Measurements from ENCODE around the gene GUCA2A. TPM values are rescaled to one million over a fixed set of nuclear protein-coding genes. Genes with fewer than 3 reads are reported as not detected.

The GUCA2A gene
- total RNA-seq, 2 experiments from 2014 or later: not detected

DNA sequence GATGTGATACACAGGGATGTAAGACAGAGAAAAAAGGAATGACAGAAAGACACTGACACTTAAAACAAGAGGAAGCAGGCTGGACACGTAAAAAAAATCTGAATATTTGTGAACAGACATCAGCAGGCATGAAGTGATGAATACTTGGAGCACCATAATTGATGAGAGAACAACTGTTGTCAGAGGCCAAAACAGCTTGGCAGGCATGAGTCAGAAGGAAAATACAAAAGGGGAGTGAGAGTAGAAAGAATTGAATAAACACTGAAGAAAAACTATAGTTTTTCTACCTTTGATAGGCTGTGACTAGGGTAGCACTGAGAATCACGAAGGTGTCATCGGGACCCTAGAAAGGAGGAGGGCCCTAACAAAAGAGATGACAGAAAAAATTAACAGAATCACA lies 21.6 kb upstream of the GUCA2A start:
- Mint-ChIP-seq H3K4me3 (no peak overlapping the region), H3K9me3 (ENCODE audit: low read depth) (no peaks in the 10 kb centered on the region), H3K27ac (peak overlapping the region; percentile 22), H3K36me3 (peaks cover 35% of the 10 kb centered on the region), H3K4me1 (peaks cover 6% of the 10 kb centered on the region), H3K27me3 (no peaks in the 10 kb centered on the region)
- CTCF ChIA-PET: interaction anchor here (0.8 kb wide), 1 partner anchor 13 kb away, joined by 3 read pairs; no protein-coding TSS in a partner anchor
- DNase-seq: no peak
- no peak for ATAC-seq

- H3K36me3 Mint-ChIP-seq: peaks cover 31% of the 10 kb centered on the region
- H3K4me1 Mint-ChIP-seq: peaks cover 5% of the 10 kb centered on the region
- no peak overlapping the region for H3K27ac Mint-ChIP-seq
- DNase-seq (no peak), ATAC-seq (no peak)
- no peak overlapping the region for H3K4me3 Mint-ChIP-seq
- CTCF ChIA-PET: interaction anchor here (1.6 kb wide), 1 partner anchor 11 kb away, joined by 5 read pairs; no protein-coding TSS in a partner anchor
- no peaks in the 10 kb centered on the region for H3K27me3 Mint-ChIP-seq
- no peaks in the 10 kb centered on the region for H3K9me3 Mint-ChIP-seq (ENCODE audit: low read depth)
Observed at GRCh38 chr1:42184616-42185015, 20.1 kb upstream of the GUCA2A start.

- peaks cover 5% of the 10 kb centered on the region for H3K4me1 Mint-ChIP-seq
- no peak overlapping the region for H3K27ac Mint-ChIP-seq
- no peaks in the 10 kb centered on the region for H3K27me3 Mint-ChIP-seq
- ATAC-seq: no peak
- CTCF ChIA-PET: interaction anchor here (1.6 kb wide), 1 partner anchor 11 kb away, joined by 5 read pairs; no protein-coding TSS in a partner anchor
- H3K36me3 Mint-ChIP-seq: peaks cover 27% of the 10 kb centered on the region
- no peak overlapping the region for H3K4me3 Mint-ChIP-seq
- no peaks in the 10 kb centered on the region for H3K9me3 Mint-ChIP-seq (ENCODE audit: low read depth)
- DNase-seq: no peak
Observed at GRCh38 chr1:42183957-42184268, 19.4 kb upstream of the GUCA2A start.

DNA sequence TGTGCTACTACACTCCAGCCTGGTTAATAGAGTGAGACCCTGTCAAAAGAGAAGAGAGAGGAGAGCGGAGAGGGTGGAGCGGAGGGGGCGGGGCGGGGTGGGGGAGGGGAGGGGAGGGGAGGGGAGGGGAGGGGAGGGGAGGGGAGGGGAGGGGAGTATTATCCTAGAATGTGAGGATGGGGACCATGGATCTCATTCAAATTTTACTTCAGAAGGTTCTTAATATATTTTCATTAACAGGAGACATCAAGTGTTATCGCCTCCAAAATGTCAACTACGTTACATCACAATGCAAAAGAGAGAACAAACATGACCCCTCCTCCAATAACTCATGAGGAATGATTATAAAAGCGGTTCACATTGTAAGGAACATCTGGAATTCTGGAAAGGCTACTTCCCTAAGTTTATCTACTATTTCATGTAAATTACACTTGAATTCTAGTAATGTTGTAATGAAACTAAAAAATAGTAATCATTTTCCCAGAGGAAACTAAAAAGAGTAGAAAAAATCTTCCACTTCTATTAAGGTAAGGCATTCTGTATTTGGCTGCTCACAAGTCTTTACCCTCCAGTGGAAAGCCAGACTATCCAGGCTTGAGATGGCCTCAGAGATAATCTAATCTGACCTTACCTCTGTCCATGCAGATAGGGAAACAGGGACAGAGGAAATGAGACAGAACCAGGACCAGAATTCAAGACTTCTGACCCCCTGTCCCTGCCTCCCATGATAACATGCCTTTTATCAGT lies 18.8 kb upstream of the GUCA2A start:
- H3K36me3 Mint-ChIP-seq: peaks cover 24% of the 10 kb centered on the region
- H3K4me1 Mint-ChIP-seq: peaks cover 5% of the 10 kb centered on the region
- H3K4me3 Mint-ChIP-seq: no peak overlapping the region
- ATAC-seq (no peak), DNase-seq (no peak)
- no peak overlapping the region for H3K27ac Mint-ChIP-seq
- H3K9me3 Mint-ChIP-seq (ENCODE audit: low read depth): no peaks in the 10 kb centered on the region
- CTCF ChIA-PET: interaction anchor here (1.6 kb wide), 1 partner anchor 10 kb away, joined by 5 read pairs; no protein-coding TSS in a partner anchor
- H3K27me3 Mint-ChIP-seq: no peaks in the 10 kb centered on the region

DNA sequence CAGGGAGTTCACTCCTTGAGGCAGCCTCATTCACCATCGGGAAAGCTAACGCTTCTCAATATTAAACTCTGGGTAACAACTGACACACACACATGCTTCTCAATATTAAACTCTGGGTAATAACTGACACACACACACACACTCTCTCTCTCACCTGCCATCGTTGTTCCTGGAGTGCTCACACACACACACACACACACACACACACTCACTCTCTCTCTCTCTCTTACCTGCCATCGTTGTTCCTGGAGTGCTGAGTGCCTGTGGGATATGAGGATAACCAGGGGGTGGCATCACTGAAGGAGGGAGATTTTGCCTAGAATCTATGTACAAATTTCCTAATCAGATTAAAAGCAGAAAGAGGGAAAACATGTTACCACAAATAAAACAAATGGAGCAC lies 17.1 kb upstream of the GUCA2A start:
- Mint-ChIP-seq H3K27ac (no peak overlapping the region), H3K36me3 (peaks cover 14% of the 10 kb centered on the region), H3K4me3 (no peak overlapping the region), H3K4me1 (peaks cover 5% of the 10 kb centered on the region), H3K27me3 (no peaks in the 10 kb centered on the region), H3K9me3 (ENCODE audit: low read depth) (no peaks in the 10 kb centered on the region)
- ATAC-seq: no peak
- CTCF ChIA-PET: no interaction called here
- no peak for DNase-seq

DNA sequence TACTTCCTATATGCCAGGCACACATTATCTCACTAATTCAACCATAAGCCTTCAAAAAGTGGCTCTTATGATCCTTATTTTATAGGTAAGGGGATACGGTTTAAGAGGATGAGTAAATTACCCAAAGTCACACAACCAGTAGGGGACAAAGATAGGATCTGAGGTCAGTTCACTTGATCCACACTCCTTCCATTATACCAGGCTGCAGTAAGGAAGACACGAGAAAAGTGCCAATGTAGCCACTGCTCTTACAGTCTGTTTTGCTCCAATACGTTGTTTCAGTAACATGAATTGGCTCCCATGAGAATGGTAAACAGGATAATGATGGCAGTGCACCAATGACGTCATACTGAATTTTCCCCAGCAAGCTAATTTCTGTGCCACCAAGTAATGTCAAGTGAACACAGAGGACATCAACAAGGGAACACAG lies 15.4 kb upstream of the GUCA2A start:
- no peaks in the 10 kb centered on the region for H3K27me3 Mint-ChIP-seq
- ATAC-seq (no peak), DNase-seq (no peak)
- no peaks in the 10 kb centered on the region for H3K9me3 Mint-ChIP-seq (ENCODE audit: low read depth)
- H3K36me3 Mint-ChIP-seq: peaks cover 7% of the 10 kb centered on the region
- H3K27ac Mint-ChIP-seq: no peak overlapping the region
- H3K4me3 Mint-ChIP-seq: no peak overlapping the region
- H3K4me1 Mint-ChIP-seq: peaks cover 2% of the 10 kb centered on the region
- CTCF ChIA-PET: no interaction called here

DNA sequence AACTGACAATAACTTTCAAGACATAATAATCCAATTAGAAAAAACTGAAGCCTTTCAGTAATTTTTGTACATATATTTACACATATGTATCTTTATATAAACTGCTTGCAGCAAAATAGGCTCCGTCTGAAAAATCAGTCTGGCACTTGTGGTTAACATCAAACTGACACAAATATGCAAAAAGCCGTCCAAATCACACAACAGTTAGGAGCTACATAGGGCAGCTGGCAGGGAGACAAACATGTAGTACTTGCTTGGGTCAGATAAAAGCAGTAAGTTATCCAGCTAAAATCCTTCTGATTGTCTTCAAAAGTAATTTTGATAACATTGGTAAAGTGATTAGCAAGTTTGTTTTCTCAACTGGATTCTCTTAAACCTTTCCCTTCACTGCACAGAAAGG lies 14.7 kb upstream of the GUCA2A start:
- no peak overlapping the region for H3K27ac Mint-ChIP-seq
- peaks cover 2% of the 10 kb centered on the region for H3K36me3 Mint-ChIP-seq
- H3K9me3 Mint-ChIP-seq (ENCODE audit: low read depth): no peaks in the 10 kb centered on the region
- H3K27me3 Mint-ChIP-seq: no peaks in the 10 kb centered on the region
- H3K4me3 Mint-ChIP-seq: no peak overlapping the region
- ATAC-seq: no peak
- CTCF ChIA-PET: no interaction called here
- no peak for DNase-seq
- H3K4me1 Mint-ChIP-seq: no peaks in the 10 kb centered on the region

DNA sequence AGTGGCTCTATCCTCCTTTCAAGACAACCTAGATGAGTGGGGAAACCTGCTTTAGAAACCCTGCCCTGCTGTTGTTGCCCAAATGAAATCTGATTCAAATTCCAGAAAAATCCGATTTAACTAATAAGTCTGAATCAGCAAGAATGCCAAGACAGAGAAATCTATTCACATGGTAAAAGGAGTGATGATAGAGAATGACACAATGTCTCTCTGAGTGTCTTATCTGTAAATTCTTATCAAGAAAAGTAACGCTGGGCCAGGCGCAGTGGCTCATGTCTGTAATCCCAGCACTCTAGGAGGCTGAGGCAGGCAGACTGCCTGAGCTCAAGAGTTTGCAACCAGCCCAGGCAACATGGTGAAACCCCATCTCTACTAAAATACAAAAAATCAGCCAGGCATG lies 13.7 kb upstream of the GUCA2A start:
- CTCF ChIA-PET: no interaction called here
- no peak overlapping the region for H3K27ac Mint-ChIP-seq

GRCh38 chr1:42177541-42177981 lies 13.0 kb upstream of the GUCA2A start:
- no peak overlapping the region for H3K4me3 Mint-ChIP-seq
- ATAC-seq (no peak), DNase-seq (no peak)
- no peaks in the 10 kb centered on the region for H3K36me3 Mint-ChIP-seq
- H3K4me1 Mint-ChIP-seq: no peaks in the 10 kb centered on the region
- no peaks in the 10 kb centered on the region for H3K27me3 Mint-ChIP-seq
- CTCF ChIA-PET: interaction anchor here (1.0 to 1.8 kb wide), 2 partner anchors 167 to 604 kb away, joined by 3 to 4 read pairs; no protein-coding TSS in a partner anchor
- H3K9me3 Mint-ChIP-seq (ENCODE audit: low read depth): no peaks in the 10 kb centered on the region
- peak overlapping the region; percentile 42 for H3K27ac Mint-ChIP-seq

More for the DNA sequence above, 13.7 kb upstream of the GUCA2A start:
- no peak for ATAC-seq
- no peak overlapping the region for H3K4me3 Mint-ChIP-seq
- no peaks in the 10 kb centered on the region for H3K4me1 Mint-ChIP-seq
- no peaks in the 10 kb centered on the region for H3K27me3 Mint-ChIP-seq
- no peak for DNase-seq
- peaks cover 2% of the 10 kb centered on the region for H3K36me3 Mint-ChIP-seq
- H3K9me3 Mint-ChIP-seq (ENCODE audit: low read depth): no peaks in the 10 kb centered on the region

GRCh38 chr1:42176902-42177519 lies 12.5 kb upstream of the GUCA2A start:
- H3K27ac Mint-ChIP-seq: no peak overlapping the region
- ATAC-seq (peak; percentile 73), DNase-seq (no peak)
- no peaks in the 10 kb centered on the region for H3K4me1 Mint-ChIP-seq
- no peaks in the 10 kb centered on the region for H3K36me3 Mint-ChIP-seq
- H3K27me3 Mint-ChIP-seq: no peaks in the 10 kb centered on the region
- CTCF ChIA-PET: interaction anchor here (0.9 to 1.8 kb wide), 3 partner anchors 144 to 603 kb away, joined by 3 to 4 read pairs (median 3); no protein-coding TSS in a partner anchor
- H3K9me3 Mint-ChIP-seq (ENCODE audit: low read depth): no peaks in the 10 kb centered on the region
- H3K4me3 Mint-ChIP-seq: no peak overlapping the region

GRCh38 chr1:42175314-42176054 lies 10.9 kb upstream of the GUCA2A start:
- Mint-ChIP-seq H3K27me3 (no peaks in the 10 kb centered on the region), H3K36me3 (no peaks in the 10 kb centered on the region), H3K27ac (no peak overlapping the region), H3K4me3 (no peak overlapping the region), H3K4me1 (no peaks in the 10 kb centered on the region), H3K9me3 (ENCODE audit: low read depth) (no peaks in the 10 kb centered on the region)
- CTCF ChIA-PET: interaction anchor here (0.9 to 3.3 kb wide), 6 partner anchors 14 to 363 kb away, joined by 3 to 24 read pairs (median 4); no protein-coding TSS in a partner anchor
- DNase-seq: no peak
- no peak for ATAC-seq

GRCh38 chr1:42173961-42174735 lies 9.6 kb upstream of the GUCA2A start:
- DNase-seq: no peak
- Mint-ChIP-seq H3K36me3 (no peaks in the 10 kb centered on the region), H3K4me1 (no peaks in the 10 kb centered on the region), H3K9me3 (ENCODE audit: low read depth) (no peaks in the 10 kb centered on the region), H3K27ac (no peak overlapping the region), H3K4me3 (no peak overlapping the region), H3K27me3 (no peaks in the 10 kb centered on the region)
- CTCF ChIA-PET: interaction anchor here (0.6 to 3.3 kb wide), 52 partner anchors 9 to 658 kb away, joined by 3 to 24 read pairs (median 3); partner anchors contain the start of genes FOXJ3, GUCA2A, PPCS and RIMKLA
- ATAC-seq: no peak
